IMR-90 (cell line): ENCODE measurements around the gene KIF13A. TPM values are rescaled to one million over a fixed set of nuclear protein-coding genes. Genes with fewer than 3 reads are reported as not detected.

Source experiments
- ATAC-seq: fragments of 200-7000 bp; cut with Tn5 transposase; 2 replicates; pipeline ENCODE4 v1.9.1; 2020; ENCODE audit warnings: low read depth, mild to moderate bottlenecking, moderate library complexity
- BruUV-seq: library from RNA; stranded (reverse); fragments of 400-500 nt; replicated peaks from 2 replicates; lab custom pipeline; 2021; lab: Mats Ljungman, UMichigan
- CTCF ChIA-PET: fragments of 300-600 bp; formaldehyde crosslinking; extraction: SDS; loops from one replicate; lab custom pipeline; 2021; ENCODE audit warnings: antibody characterized with exemption; lab: Yijun Ruan, JAX
- POLR2A ChIA-PET: fragments of 300-600 bp; sonication (Branson Sonifier 250); formaldehyde crosslinking; loops from one replicate; lab custom pipeline; 2022; ENCODE audit warnings: antibody characterized with exemption; ENCODE audit not compliant: unreplicated experiment; lab: Charles Lee
- DNase-seq: peaks from one replicate; pipeline ENCODE4 v3.0.0; 2013
- H2AFZ ChIP-seq: replicated peaks from 2 replicates; pipeline ENCODE3; 2013; ENCODE audit warnings: low read length, mild to moderate bottlenecking; ENCODE audit not compliant: poor library complexity
- H2AK5ac ChIP-seq: 2 replicates; pipeline ENCODE4 v1.6.1; 2013; ENCODE audit warnings: low read depth, low read length, inconsistent platforms
- H2AK9ac ChIP-seq: replicated peaks from 2 replicates; pipeline ENCODE3; 2013; ENCODE audit warnings: mild to moderate bottlenecking, low read depth, low read length, moderate library complexity; ENCODE audit not compliant: poor library complexity
- H2BK120ac ChIP-seq: 2 replicates; pipeline ENCODE4 v1.6.1; 2013; ENCODE audit warnings: low read depth, low read length, inconsistent platforms
- H2BK15ac ChIP-seq: 3 replicates; pipeline ENCODE4 v1.6.1; 2013; ENCODE audit warnings: low read depth, low read length, inconsistent platforms
- H2BK20ac ChIP-seq: 2 replicates; pipeline ENCODE4 v1.6.1; 2013; ENCODE audit warnings: low read depth, mild to moderate bottlenecking, inconsistent platforms, low read length, moderate library complexity
- H2BK5ac ChIP-seq: 2 replicates; pipeline ENCODE4 v1.6.1; 2013; ENCODE audit warnings: mild to moderate bottlenecking, low read depth, low read length, inconsistent platforms; ENCODE audit not compliant: poor library complexity, severe bottlenecking
- H3K14ac ChIP-seq: replicated peaks from 2 replicates; pipeline ENCODE4 v1.6.1; 2013; ENCODE audit warnings: low read depth, low read length, inconsistent platforms
- H3K18ac ChIP-seq: 2 replicates; pipeline ENCODE4 v1.6.1; 2013; ENCODE audit warnings: low read depth, low read length, control low read depth
- H3K23ac ChIP-seq: 2 replicates; pipeline ENCODE4 v1.6.1; 2013; ENCODE audit warnings: low read depth, low read length, inconsistent platforms
- H3K27ac ChIP-seq: 2 replicates; pipeline ENCODE4 v1.5.1; 2013; ENCODE audit warnings: mild to moderate bottlenecking, control low read depth, low read length; ENCODE audit not compliant: insufficient read depth
- H3K27me3 ChIP-seq: 2 replicates; pipeline ENCODE4 v1.6.1; 2013; ENCODE audit warnings: low read length; ENCODE audit not compliant: control insufficient read depth, insufficient read depth
- H3K36me3 ChIP-seq: 2 replicates; pipeline ENCODE4 v1.6.1; 2013; ENCODE audit warnings: low read length, mixed read lengths; ENCODE audit not compliant: control insufficient read depth, insufficient read depth
- H3K4ac ChIP-seq: 2 replicates; pipeline ENCODE4 v1.6.1; 2013; ENCODE audit warnings: low read depth, low read length, inconsistent platforms
- H3K4me1 ChIP-seq: 2 replicates; pipeline ENCODE4 v1.6.1; 2013; ENCODE audit warnings: low read length, mixed read lengths; ENCODE audit not compliant: control insufficient read depth, insufficient read depth
- H3K4me2 ChIP-seq: 2 replicates; pipeline ENCODE4 v1.6.1; 2013; ENCODE audit warnings: low read depth, mild to moderate bottlenecking, control low read depth, low read length, moderate library complexity
- H3K4me3 ChIP-seq: 2 replicates; pipeline ENCODE4 v1.5.1; 2013; ENCODE audit warnings: low read depth, mild to moderate bottlenecking, control low read depth, low read length, moderate library complexity; ENCODE audit not compliant: insufficient read depth
- H3K56ac ChIP-seq: 2 replicates; pipeline ENCODE4 v1.6.1; 2013; ENCODE audit warnings: low read length, inconsistent platforms; ENCODE audit not compliant: insufficient read depth; ENCODE audit errors: extremely low read depth
- H3K79me1 ChIP-seq, 2 experiments: 2 replicates each; pipeline ENCODE4 v1.6.1; 2013; ENCODE audit warnings: low read length in 2 of 2, inconsistent platforms in 1 of 2, low read depth in 1 of 2
- H3K9ac ChIP-seq: 2 replicates; pipeline ENCODE4 v1.6.1; 2013; ENCODE audit warnings: low read depth, low read length, control low read depth
- H3K9me1 ChIP-seq: 2 replicates; pipeline ENCODE4 v1.6.1; 2013; ENCODE audit warnings: low read length, inconsistent platforms; ENCODE audit not compliant: insufficient read depth
- H3K9me3 ChIP-seq: 2 replicates; pipeline ENCODE4 v1.6.1; 2013; ENCODE audit warnings: low read length; ENCODE audit not compliant: control insufficient read depth, insufficient read depth
- H4K20me1 ChIP-seq: 2 replicates; pipeline ENCODE4 v1.6.1; 2013; ENCODE audit warnings: low read length, inconsistent platforms; ENCODE audit not compliant: insufficient read depth
- H4K5ac ChIP-seq: 2 replicates; pipeline ENCODE4 v1.6.1; 2013; ENCODE audit warnings: mild to moderate bottlenecking, low read depth, low read length, control low read depth
- H4K8ac ChIP-seq, 2 experiments: 2 replicates each; pipeline ENCODE4 v1.6.1; 2013; ENCODE audit warnings: low read depth in 2 of 2, low read length in 2 of 2, control low read depth in 1 of 2, inconsistent platforms in 1 of 2
- H4K91ac ChIP-seq: 2 replicates; pipeline ENCODE4 v1.6.1; 2013; ENCODE audit warnings: low read depth, low read length, inconsistent platforms; ENCODE audit not compliant: insufficient read depth
- CEBPB ChIP-seq: IDR thresholded peaks from 2 replicates; pipeline ENCODE4 v1.6.1; 2012; ENCODE audit warnings: low read depth, low read length, improper control_type of control experiment
- CHD1 ChIP-seq: IDR thresholded peaks from 2 replicates; pipeline ENCODE4 v1.6.1; 2012; ENCODE audit warnings: low read depth, low read length, improper control_type of control experiment
- MAZ ChIP-seq: IDR thresholded peaks from 2 replicates; pipeline ENCODE4 v1.6.1; 2012; ENCODE audit warnings: low read depth, mild to moderate bottlenecking, low read length, improper control_type of control experiment, moderate library complexity, borderline replicate concordance
- MXI1 ChIP-seq: IDR thresholded peaks from 2 replicates; pipeline ENCODE4 v1.6.1; 2012; ENCODE audit warnings: low read depth, mild to moderate bottlenecking, low read length, moderate library complexity, borderline replicate concordance
- NFE2L2 ChIP-seq: fragments of 150-350 bp; IDR thresholded peaks from 2 replicates; pipeline ENCODE4 v1.6.1; 2016; ENCODE audit warnings: low read depth, mild to moderate bottlenecking, low read length
- SMC3 ChIP-seq: fragments of 150-350 bp; IDR thresholded peaks from 2 replicates; pipeline ENCODE4 v1.6.1; 2016; ENCODE audit warnings: low read depth, mild to moderate bottlenecking, antibody characterized with exemption, low read length, moderate library complexity
- WGBS, 2 experiments: methylation state at CpG; one replicate each; pipeline versions ENCODE4 v1.1.5 to v1.1.7; 2013; ENCODE audit warnings: missing lambda C conversion rate in 2 of 2; ENCODE audit not compliant: insufficient read length in 1 of 2; ENCODE audit errors: extremely low coverage in 2 of 2; 5-methylcytosine and 5-hydroxymethylcytosine counted together
- dilution Hi-C: fragments of 300-500 bp; cut with HindIII; formaldehyde crosslinking; loops from one replicate; pipeline ENCODE4 v1.14.3; 2018; ENCODE audit warnings: low sequenced_read_pairs; ENCODE audit not compliant: unreplicated experiment
- in situ Hi-C: fragments of 300-500 bp; cut with MboI; formaldehyde crosslinking; loops from 3 replicates; pipeline ENCODE4 v1.14.3; 2019; ENCODE audit warnings: low sequenced_read_pairs, inconsistent platforms, mixed read lengths
- intact Hi-C: fragments of 100-400 bp; cut with micrococcal nuclease; formaldehyde crosslinking; loops from 2 replicates; pipeline ENCODE4 v1.10.0; 2022
- polyA plus RNA-seq, 3 experiments: library from polyadenylated mRNA; depleted of rRNA; stranded (reverse); fragments of >200 nt; gene quantifications; 2 replicates each; pipeline ENCODE4 v1.2.3, GENCODE V29; 2012; ENCODE audit warnings: low replicate concordance in 1 of 3
- total RNA-seq: library from RNA; depleted of rRNA; stranded (reverse); fragments of >200 nt; gene quantifications from 2 replicates; pipeline ENCODE4 v1.2.3, GENCODE V29; 2012

The KIF13A gene
- total and polyA plus RNA-seq, 2 of the 4 experiments (the other 2 are of a cell fraction): 23.3 to 51.8 TPM

- no peak overlapping the region for H2AFZ ChIP-seq
- no peak overlapping the region for H2BK5ac ChIP-seq
- no peaks in the 10 kb centered on the region for H4K20me1 ChIP-seq
- ChIA-PET CTCF (no interaction called here), POLR2A (no interaction called here)
- H2BK15ac ChIP-seq: no peak overlapping the region
- no peak overlapping the region for H3K23ac ChIP-seq
- intact Hi-C loops: no loop called here
- ATAC-seq (no peak), DNase-seq (no peak)
- no peak overlapping the region for H3K9ac ChIP-seq
- no CpG with 5 or more reads among the region's 1 CpG for WGBS, 2 experiments
- no peaks in the 10 kb centered on the region for H3K4me1 ChIP-seq
- peaks cover 10 to 46% of the 10 kb centered on the region in 2 experiments for H3K79me1 ChIP-seq
- dilution Hi-C loops: no loop called here
- no peaks in the 10 kb centered on the region for H3K27me3 ChIP-seq
- H3K18ac ChIP-seq: no peak overlapping the region
- H3K4ac ChIP-seq: no peak overlapping the region
- H2AK5ac ChIP-seq: no peak overlapping the region
- no peak overlapping the region for H2BK20ac ChIP-seq
- no peak overlapping the region for H3K27ac ChIP-seq
- no peak overlapping the region for H2AK9ac ChIP-seq
- 0 out of 2 replicates have a peak, but pooled peaks cover 4% of the 10 kb centered on the region for H3K9me1 ChIP-seq
- no TSS peak for BruUV-seq
- no peak overlapping the region for H3K4me3 ChIP-seq
- H3K36me3 ChIP-seq: peaks cover 20% of the 10 kb centered on the region
- TF ChIP-seq MAZ: no peak
- no peak for TF ChIP-seq CHD1
- TF ChIP-seq SMC3: no peak
- no peak for TF ChIP-seq CEBPB
- TF ChIP-seq NFE2L2: no peak
- no peak for TF ChIP-seq MXI1
- no peak overlapping the region for H3K56ac ChIP-seq
- no peak overlapping the region for H3K4me2 ChIP-seq
- no peak overlapping the region for H2BK120ac ChIP-seq
- in situ Hi-C loops: no loop called here
- H4K5ac ChIP-seq: no peak overlapping the region
- peaks cover 30% of the 10 kb centered on the region for H3K9me3 ChIP-seq
- H4K8ac ChIP-seq: no peak overlapping the region
- H4K91ac ChIP-seq: no peak overlapping the region
- H3K14ac ChIP-seq: no peak overlapping the region
Observed at GRCh38 chr6:17894905-17895304, 92.5 kb downstream of the KIF13A start.
